GM12875 (cell line): ENCODE measurements around the gene LRP4.

Experiments
- H3K4me3 ChIP-seq: one replicate; pipeline ENCODE4 v1.5.1; 2011; ENCODE audit warnings: low read depth, low read length, control low read depth
- CTCF ChIP-seq: IDR thresholded peaks from 2 replicates; pipeline ENCODE4 v1.5.1; 2011; ENCODE audit warnings: low read depth, mild to moderate bottlenecking, control low read depth, inconsistent platforms, low read length, moderate library complexity, borderline replicate concordance; ENCODE audit not compliant: insufficient read depth

The LRP4 gene

GRCh38 chr11:46845740-46846509 lies 72.4 kb downstream of the LRP4 start, which contains the start of gene CKAP5:
Gene CKAP5, minus strand, starts transcription at chr11:46846280. Its CDS starts 25,049 bp downstream, at chr11:46821231.
- 0 out of 2 replicates have a peak, but pooled peaks have one; percentile 2 for TF ChIP-seq CTCF
- peak within 1 kb of the TSS; percentile 97 for H3K4me3 ChIP-seq

GRCh38 chr11:46845440-46845739 lies 73.0 kb downstream of the LRP4 start:
- no peak for TF ChIP-seq CTCF
- peak overlapping the region; percentile 97 for H3K4me3 ChIP-seq

- no peak overlapping the region for H3K4me3 ChIP-seq
- TF ChIP-seq CTCF, result no peak
These were observed 78.2 kb downstream of the LRP4 start for GRCh38 chr11:46840116-46840515.

GRCh38 chr11:46838501-46838900 lies 79.8 kb downstream of the LRP4 start:
- no peak overlapping the region for H3K4me3 ChIP-seq
- no peak for TF ChIP-seq CTCF

- no peak overlapping the region for H3K4me3 ChIP-seq
- no peak for TF ChIP-seq CTCF
These were observed 80.5 kb downstream of the LRP4 start for GRCh38 chr11:46837860-46838259.

GRCh38 chr11:46836870-46837269 lies 81.5 kb downstream of the LRP4 start:
- no peak for TF ChIP-seq CTCF
- no peak overlapping the region for H3K4me3 ChIP-seq

GRCh38 chr11:46836431-46836830 lies 81.9 kb downstream of the LRP4 start:
- TF ChIP-seq CTCF, result no peak
- H3K4me3 ChIP-seq, result no peak overlapping the region
